Measurements from ENCODE around the gene TMEM240.
"Not testable (repeated sequence)": the region's sequence is repeated elsewhere in the genome, so short reads cannot be mapped to it uniquely, and the experiment has no call there.

Gene TMEM240

GRCh38 chr1:1556961-1557360 is 16.5 kb upstream of the TMEM240 start:
- not testable (repeated sequence) for DNase-seq

DNA sequence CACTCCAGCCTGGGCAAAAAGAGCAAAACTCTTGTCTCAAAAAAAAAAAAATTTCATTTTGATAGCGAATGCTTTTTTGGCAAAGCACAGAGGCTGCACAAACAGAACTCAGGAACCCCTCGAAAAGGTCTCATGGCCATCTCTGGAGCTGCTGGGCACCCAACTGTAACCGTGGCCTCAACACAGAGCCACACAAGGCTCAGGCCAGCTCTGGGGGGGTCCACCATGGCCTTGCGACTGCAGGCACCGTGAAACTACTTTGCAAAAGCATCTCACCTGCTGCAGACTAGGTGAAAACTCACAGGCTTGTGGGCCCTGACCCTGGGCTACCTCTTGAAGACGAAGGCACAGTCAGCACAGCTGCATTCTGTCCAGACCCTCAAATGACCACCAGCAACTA is 16.1 kb upstream of the TMEM240 start:
- DNase-seq: no peak

DNA sequence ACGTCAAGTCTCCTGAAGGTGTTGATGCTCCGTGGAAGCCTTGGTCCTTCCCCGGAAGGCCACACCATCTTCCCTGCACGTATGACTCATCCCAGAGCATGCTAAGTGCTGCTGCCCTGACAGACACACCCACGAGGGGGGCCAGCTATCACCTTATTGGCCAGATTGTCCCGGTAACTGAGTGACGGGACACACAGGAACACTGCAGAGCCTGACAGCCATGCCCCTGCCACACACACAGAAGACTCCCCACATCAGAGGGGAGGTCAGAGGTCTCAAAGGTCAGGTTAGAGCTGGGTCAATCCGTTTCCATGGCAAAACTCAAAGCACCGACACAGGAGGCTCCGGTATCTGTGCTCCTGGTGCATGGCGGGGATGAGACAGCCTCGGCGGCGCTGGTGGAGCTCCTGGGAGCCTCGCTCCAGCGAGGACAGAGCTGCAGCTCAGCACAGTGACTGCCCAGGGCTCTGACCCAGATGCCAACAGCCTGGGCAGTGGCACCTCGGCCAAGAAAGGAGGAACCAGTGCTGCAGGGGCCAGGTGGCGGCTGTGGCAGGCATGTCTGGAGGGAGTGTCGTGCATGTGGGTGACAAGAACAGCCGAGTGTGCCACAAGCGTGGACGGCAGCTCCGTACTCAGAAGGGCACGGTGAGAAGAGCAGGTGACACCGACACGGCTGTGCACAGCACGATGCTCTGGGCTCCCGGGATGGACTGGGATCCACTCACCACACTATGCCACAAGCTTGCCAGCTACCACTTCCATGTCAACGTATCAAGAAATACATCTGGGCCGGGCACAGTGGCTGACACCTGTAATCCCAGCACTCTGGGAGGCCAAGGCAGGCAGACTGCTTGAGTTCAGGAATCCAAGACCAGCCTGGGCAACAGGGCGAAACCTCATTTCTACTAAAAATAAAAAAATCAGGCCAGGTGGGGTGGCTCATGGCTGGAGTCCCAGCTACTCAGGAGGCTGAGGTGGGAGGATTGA is 14.8 kb upstream of the TMEM240 start:
- DNase-seq: no peak

DNA sequence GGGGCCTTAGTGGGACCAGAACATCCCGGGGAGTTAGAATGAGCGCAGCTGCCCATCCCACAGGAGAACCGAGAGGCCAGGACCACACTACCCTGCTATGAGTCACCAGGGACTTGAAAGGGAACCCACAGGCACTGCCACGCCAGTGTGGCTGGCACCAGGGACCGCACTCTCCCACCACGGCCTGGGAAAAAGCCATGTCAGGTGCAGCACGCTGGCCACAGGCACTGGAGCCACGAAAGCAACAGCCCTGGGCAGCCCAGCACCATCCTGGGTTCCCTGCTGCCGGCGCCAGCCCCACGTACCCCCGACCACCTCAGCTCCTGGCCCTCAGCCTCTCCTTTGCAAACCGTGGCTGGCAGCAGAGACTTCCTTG is 14.1 kb upstream of the TMEM240 start:
- no peak for DNase-seq

- no peak for DNase-seq
Measured at GRCh38 chr1:1553821-1554494, 13.5 kb upstream of the TMEM240 start.

GRCh38 chr1:1552263-1552639 is 11.8 kb upstream of the TMEM240 start:
- no peak for DNase-seq

DNA sequence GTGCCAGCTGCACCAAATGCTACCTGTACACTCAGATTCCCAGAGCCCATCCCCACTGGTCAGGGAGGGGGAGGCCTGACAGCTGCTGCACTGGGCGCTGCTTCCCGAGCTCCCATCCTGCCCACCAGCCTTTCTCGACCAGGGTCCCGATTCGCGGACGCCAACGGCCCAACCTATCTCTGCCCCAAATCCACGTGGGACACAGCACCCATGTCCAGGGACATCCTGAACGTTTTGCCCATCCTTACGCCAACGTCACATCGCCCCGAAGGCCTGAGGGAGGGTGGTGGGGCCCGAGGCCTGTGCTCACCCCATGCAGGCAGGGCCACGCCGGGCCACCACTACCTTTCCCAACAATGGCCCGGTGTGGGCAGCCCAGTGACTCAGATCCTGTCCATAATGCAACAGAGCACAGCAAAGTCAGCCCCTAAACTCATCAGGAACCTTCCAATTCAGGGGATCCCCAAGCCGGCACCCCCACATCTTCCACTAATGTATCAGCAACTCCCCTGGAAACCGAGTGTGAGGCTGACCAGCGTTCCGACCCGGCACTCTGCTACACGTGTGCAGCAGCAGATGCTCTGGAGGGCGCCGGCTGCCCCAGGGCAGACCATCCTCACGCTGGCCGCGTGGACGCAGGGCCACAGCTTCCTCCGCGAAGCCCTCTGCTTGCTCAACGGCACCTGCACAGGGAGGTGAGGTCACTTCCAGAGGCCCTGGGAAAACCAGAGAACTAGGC is 11.3 kb upstream of the TMEM240 start:
- DNase-seq: no peak

DNA sequence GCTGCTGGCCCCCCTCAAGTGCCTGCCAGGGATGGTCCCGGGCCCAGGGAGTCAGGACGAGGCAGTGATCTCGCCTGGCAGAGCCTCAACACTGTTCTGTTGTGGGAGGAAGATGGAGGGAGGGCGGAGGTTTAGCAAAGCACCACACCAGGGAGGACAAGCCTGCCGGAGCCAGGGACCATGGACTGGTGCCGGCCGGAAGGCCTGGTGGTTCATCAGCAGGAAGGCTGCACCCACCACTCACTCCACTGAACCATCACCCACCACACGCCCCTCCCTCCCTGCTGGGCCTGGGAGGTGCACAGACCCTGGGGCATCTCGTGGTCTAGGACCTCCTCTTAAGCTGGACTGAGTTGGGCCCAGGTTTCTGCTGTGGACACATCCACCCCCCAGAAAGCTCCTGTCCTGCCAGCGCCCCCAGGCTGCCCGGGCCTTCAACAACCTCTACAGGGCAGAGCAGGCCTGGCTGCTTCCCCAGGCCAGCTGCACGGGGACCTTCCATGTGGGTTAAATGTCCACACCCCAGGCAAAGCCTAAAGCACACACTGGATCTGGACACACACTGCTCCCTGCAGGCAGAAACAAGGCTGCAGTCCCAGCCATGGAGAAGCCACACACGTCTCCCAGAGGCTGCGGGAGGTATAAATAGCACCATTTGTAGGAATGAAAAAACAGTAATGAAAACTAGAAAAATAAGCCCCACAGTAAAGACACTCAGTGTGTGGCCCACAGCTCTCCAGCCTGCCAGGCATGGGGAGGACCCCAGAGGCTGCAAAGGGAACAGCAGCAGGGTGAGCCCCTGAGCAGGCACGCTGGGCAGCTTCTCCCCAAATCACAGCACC is 10.4 kb upstream of the TMEM240 start:
- peak; percentile 37 for DNase-seq

- no peak for DNase-seq
Measured at GRCh38 chr1:1550087-1550486, 9.7 kb upstream of the TMEM240 start.

- no peak for DNase-seq
Measured at GRCh38 chr1:1548591-1548990, 8.2 kb upstream of the TMEM240 start.

GRCh38 chr1:1547476-1547875 is 7.1 kb upstream of the TMEM240 start:
- DNase-seq: no peak

- no peak for DNase-seq
Measured at GRCh38 chr1:1547011-1547410, 6.6 kb upstream of the TMEM240 start.

DNA sequence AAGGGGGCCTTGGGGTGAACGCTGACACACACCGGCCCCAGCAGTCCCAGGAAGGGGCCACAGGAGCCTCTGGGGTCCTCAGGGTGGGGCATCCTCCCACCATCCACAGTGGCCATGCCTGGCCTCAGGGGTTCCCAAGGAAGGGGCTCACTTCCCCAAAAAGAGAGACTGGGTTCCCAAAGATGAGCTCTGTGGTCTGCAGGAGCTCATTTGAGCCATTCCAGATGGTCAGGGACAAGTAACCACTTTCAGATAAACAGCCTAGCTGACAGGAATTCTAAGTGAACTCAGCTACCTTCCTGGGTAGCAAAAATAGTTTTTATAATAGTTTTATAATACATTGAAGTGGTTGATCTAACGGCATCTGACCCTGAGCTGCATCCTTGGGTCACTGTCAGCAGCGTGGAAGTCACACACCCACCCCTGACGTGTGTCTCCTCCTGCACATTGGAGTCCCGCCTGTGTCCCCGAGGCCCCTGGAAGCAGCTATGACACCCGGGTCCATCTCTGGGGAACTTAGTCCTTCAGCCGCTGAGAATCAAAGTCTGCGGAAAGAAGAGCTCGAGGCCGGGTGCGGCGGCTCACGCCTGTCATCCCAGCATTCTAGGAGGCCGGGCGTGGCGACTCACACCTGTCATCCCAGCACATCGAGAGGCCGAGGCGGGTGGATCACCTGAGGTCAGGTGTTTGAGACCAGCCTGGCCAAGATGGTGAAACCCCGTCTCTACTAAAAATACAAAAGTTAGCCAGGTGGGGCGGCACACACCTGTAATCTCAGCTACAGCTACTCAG is 5.7 kb upstream of the TMEM240 start:
- no peak for DNase-seq

DNA sequence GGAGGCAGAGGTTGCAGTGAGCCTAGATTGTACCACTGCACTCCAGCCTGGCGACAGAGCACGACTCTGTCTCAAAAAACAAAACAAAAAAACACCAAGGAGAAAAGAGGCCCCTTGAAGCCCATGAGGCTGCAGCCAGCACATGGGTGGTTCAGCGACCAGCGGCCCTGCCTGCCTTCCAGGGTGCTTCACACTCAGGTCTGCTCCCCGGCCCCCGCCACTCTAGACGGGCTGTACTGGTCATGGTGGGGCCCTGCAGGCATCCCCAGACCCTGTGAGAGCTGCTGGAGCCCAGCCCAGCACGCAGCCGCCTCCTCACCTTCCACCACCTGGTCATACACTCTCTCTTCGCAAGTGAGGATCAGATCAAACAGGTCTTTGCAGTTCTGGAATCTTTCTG is 4.1 kb upstream of the TMEM240 start:
- DNase-seq: no peak

GRCh38 chr1:1543706-1544099 is 3.3 kb upstream of the TMEM240 start:
- DNase-seq: peak; percentile 37

- DNase-seq: peak; percentile 25
Measured at GRCh38 chr1:1542766-1543705, 2.6 kb upstream of the TMEM240 start.

- no peak for DNase-seq
Measured at GRCh38 chr1:1541956-1542765, 1.7 kb upstream of the TMEM240 start.

- no peak for DNase-seq
Measured at GRCh38 chr1:1540818-1541628, 599 bp upstream of the TMEM240 start.
